ENCODE measurements around the gene RNU5B-1. TPM values are rescaled to one million over a fixed set of nuclear protein-coding genes. Genes with fewer than 3 reads are reported as not detected.

Gene RNU5B-1
- total RNA-seq, 1 donor from 2014 or later, result not detected

- Mint-ChIP-seq H3K4me3 (no peak overlapping the region), H3K36me3 (peaks cover 11% of the 10 kb centered on the region), H3K27ac (peak overlapping the region; percentile 96), H3K4me1 (peaks cover 35% of the 10 kb centered on the region), H3K9me3 (no peaks in the 10 kb centered on the region), H3K27me3 (ENCODE audit: insufficient read depth, low read depth) (peaks cover 4% of the 10 kb centered on the region)
- H3K79me2 ChIP-seq (ENCODE audit: low read depth), result no peaks in the 10 kb centered on the region
- H3K4me2 ChIP-seq, result peak overlapping the region; percentile 24
- no peaks in the 10 kb centered on the region for H3K27me3 ChIP-seq
- H4K20me1 ChIP-seq (ENCODE audit: low read depth), result peaks cover 4% of the 10 kb centered on the region
- no peak overlapping the region for H2AFZ ChIP-seq (replicated peaks)
- no peak overlapping the region for H3K9ac ChIP-seq
- no peak overlapping the region for H3K27ac ChIP-seq
- H3K4me1 ChIP-seq, result peaks cover 17% of the 10 kb centered on the region
- peaks cover 28% of the 10 kb centered on the region for H3F3A ChIP-seq (ENCODE audit: low read depth)
- no peak overlapping the region for H3K4me3 ChIP-seq
- peak; percentile 59 for DNase-seq (ENCODE audit: low spot score)
- H3K36me3 ChIP-seq, result no peaks in the 10 kb centered on the region
- TF ChIP-seq EZH2phosphoT487 (IDR thresholded peaks at IDR 0.05) (no peak), EZH2 (IDR thresholded peaks at IDR 0.05) (no peak), CTCF (IDR thresholded peaks at IDR 0.05) (no peak)
- H3K9me3 ChIP-seq (ENCODE audit: low read depth), result no peaks in the 10 kb centered on the region
These were observed 21.6 kb downstream of the RNU5B-1 start for GRCh38 chr15:65326117-65326526.

GRCh38 chr15:65326818-65327217 lies 22.3 kb downstream of the RNU5B-1 start:
- peaks cover 28% of the 10 kb centered on the region for H3F3A ChIP-seq (ENCODE audit: low read depth)
- H3K4me3 ChIP-seq, result no peak overlapping the region
- H3K4me1 ChIP-seq, result peaks cover 17% of the 10 kb centered on the region
- H3K27ac Mint-ChIP-seq, result no peak overlapping the region
- no peaks in the 10 kb centered on the region for H3K9me3 Mint-ChIP-seq
- H3K36me3 ChIP-seq, result no peaks in the 10 kb centered on the region
- H3K79me2 ChIP-seq (ENCODE audit: low read depth), result no peaks in the 10 kb centered on the region
- no peaks in the 10 kb centered on the region for H3K27me3 ChIP-seq
- no peak overlapping the region for H3K4me2 ChIP-seq
- no peak for DNase-seq (ENCODE audit: low spot score)
- H3K36me3 Mint-ChIP-seq, result peaks cover 15% of the 10 kb centered on the region
- peaks cover 31% of the 10 kb centered on the region for H3K4me1 Mint-ChIP-seq
- H3K9me3 ChIP-seq (ENCODE audit: low read depth), result no peaks in the 10 kb centered on the region
- no peak overlapping the region for H3K27ac ChIP-seq
- H3K4me3 Mint-ChIP-seq, result no peak overlapping the region
- no peak overlapping the region for H3K9ac ChIP-seq
- TF ChIP-seq EZH2 (IDR thresholded peaks at IDR 0.05) (no peak), CTCF (IDR thresholded peaks at IDR 0.05) (no peak), EZH2phosphoT487 (IDR thresholded peaks at IDR 0.05) (no peak)
- H3K27me3 Mint-ChIP-seq (ENCODE audit: insufficient read depth, low read depth), result peaks cover 4% of the 10 kb centered on the region
- H4K20me1 ChIP-seq (ENCODE audit: low read depth), result peaks cover 4% of the 10 kb centered on the region
- no peak overlapping the region for H2AFZ ChIP-seq (replicated peaks)

GRCh38 chr15:65327651-65328393 lies 23.3 kb downstream of the RNU5B-1 start:
- Histone ChIP-seq H3K9ac (no peak overlapping the region), H3K27me3 (no peaks in the 10 kb centered on the region), H2AFZ (replicated peaks) (no peak overlapping the region), H3K36me3 (no peaks in the 10 kb centered on the region), H4K20me1 (ENCODE audit: low read depth) (peaks cover 4% of the 10 kb centered on the region), H3K79me2 (ENCODE audit: low read depth) (no peaks in the 10 kb centered on the region), H3K9me3 (ENCODE audit: low read depth) (no peaks in the 10 kb centered on the region), H3F3A (ENCODE audit: low read depth) (peaks cover 23% of the 10 kb centered on the region), H3K4me3 (no peak overlapping the region), H3K4me1 (peaks cover 14% of the 10 kb centered on the region), H3K27ac (no peak overlapping the region), H3K4me2 (no peak overlapping the region)
- Mint-ChIP-seq H3K27ac (peak overlapping the region; percentile 29), H3K4me1 (peaks cover 23% of the 10 kb centered on the region), H3K36me3 (peaks cover 15% of the 10 kb centered on the region), H3K9me3 (no peaks in the 10 kb centered on the region), H3K4me3 (no peak overlapping the region), H3K27me3 (ENCODE audit: insufficient read depth, low read depth) (peaks cover 3% of the 10 kb centered on the region)
- DNase-seq (ENCODE audit: low spot score), result no peak
- no peak for TF ChIP-seq EZH2 (IDR thresholded peaks at IDR 0.05)
- no peak for TF ChIP-seq EZH2phosphoT487 (IDR thresholded peaks at IDR 0.05)
- no peak for TF ChIP-seq CTCF (IDR thresholded peaks at IDR 0.05)

All from neural progenitor cell (in vitro differentiated cells).